GM10847 (cell line): ENCODE measurements around the gene GAS2.

Experiments
- POLR2A ChIP-seq: IDR thresholded peaks from 2 replicates; pipeline ENCODE4 v1.6.1; 2011; ENCODE audit not compliant: insufficient read length; ENCODE audit errors: extremely low read depth

The GAS2 gene

DNA sequence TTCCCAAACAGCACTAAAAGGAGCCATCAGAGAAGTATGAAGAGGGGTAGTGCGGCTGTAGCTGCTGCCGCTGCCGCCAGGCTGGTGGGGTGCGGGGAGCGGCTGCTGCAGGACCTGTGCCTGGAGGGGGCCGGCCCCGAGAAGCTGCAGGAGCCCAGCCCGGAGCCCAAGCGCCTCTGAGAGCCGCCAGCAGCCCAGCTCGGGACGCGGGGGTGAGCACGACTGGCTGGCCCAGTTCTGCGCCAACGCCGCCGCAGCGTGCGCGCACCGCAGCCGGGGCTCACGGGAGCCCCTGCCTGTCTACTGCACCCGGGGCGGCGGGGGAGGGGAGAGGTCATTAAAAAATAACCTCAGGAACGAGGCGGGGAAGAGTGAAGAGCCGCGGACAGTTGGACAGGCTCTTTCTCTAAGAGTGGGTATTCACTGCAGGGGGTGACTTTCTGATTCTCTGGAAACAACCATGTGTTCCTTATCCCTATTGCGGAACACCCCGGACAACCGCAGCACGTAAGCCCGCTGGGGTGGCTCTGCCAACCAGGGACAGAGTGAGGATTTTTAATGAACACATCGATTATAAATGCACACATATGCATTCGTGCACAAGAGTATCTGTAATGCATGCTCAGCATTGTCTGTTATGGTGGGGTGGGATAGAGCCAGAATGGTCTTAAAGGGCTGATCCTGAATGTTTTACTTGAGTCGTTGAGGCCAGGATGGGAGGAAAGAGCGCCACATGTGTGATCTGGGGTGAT lies 453 bp downstream of the GAS2 start:
- TF ChIP-seq POLR2A = peak; percentile 31

DNA sequence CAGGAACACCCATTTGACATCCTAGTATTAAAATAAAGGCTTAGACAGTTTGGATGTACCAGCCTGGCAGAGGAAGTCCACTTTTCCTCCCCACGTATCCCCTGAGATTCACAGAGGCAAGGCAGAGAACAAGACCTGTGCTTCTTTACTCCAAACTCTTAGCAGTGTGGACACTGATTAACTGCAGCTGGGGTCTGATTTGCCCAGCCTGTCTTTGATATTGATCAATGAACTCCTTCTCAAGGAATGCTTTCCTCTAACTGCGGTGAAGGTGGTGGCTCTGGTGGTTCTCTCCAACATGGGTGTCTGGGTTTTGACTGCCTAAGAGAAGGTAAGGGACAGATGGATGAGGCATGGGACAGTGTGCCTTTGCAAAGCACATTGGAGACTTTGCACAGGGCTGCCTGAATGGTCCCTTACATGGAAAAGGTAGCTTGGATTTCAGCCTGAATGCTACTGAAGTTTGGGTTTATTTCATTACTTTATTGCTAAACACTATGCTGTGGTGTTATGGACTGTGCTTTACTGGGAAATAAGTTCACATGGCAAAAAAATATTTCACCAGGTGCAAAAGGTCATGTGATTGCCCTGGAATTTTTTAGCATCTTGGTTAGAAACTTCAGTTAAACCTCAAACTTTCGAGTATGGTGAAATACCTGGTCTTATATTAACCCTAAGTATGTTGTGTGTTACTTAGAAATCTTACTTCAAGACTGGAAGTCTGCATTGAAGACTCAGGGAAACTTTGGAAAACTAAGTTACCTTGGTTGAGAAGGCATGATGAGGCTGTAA lies 1.8 kb downstream of the GAS2 start:
- no peak for TF ChIP-seq POLR2A

DNA sequence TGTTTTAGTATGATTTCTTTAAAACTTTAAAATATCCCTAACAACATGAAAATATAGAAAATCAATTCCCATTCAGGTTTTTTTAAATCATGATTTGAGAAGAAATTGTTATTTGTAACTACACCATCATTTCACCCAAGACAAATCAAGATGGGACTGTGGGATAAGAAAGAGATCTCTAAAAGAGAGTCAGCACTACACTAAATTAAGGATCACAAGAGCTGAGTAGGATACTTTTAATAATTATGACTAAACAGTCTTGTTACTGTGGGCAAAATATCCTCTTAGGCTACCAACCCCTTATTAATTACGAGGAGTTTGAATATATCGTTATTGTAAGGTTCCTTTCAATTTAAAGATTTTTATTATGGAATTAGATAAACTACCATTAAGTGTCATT lies 3.0 kb downstream of the GAS2 start:
- TF ChIP-seq POLR2A = no peak

DNA sequence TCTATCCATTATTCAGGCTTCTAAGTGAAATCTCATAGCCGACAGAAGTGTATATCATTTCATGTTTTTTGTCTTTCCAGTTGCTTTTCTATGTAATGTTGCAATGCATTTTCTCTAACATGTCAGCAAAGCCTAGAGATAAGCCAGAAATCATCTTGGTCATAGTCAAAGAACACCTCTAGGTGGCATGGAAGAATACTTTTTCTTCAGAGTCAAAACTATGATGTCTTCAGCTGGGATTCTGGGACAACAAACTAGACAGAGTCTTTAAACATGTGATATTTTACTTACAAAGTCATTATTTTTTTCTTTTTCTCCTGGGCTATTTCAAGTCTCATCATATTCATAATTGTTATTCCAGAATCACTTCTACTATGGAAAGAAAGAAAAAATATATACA lies 4.4 kb downstream of the GAS2 start:
- no peak for TF ChIP-seq POLR2A

DNA sequence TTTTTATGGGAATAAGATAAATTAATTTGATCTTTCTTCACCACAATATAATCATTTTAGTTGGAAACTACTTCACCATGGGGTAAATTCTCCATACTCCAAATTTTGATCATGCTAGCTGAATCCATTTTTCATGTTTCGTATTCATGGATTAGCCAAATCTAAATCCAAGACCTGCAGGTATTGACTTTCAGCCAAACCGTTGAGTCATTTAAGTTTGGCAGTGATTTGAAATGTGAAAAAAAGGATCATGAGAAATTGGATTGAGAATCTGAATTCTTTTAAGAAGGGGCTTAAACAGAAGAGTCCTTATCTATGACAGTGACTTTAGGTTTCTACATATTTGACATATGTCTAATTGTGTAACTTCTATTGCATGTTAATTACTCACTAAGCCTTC lies 5.3 kb downstream of the GAS2 start:
- TF ChIP-seq POLR2A = no peak

DNA sequence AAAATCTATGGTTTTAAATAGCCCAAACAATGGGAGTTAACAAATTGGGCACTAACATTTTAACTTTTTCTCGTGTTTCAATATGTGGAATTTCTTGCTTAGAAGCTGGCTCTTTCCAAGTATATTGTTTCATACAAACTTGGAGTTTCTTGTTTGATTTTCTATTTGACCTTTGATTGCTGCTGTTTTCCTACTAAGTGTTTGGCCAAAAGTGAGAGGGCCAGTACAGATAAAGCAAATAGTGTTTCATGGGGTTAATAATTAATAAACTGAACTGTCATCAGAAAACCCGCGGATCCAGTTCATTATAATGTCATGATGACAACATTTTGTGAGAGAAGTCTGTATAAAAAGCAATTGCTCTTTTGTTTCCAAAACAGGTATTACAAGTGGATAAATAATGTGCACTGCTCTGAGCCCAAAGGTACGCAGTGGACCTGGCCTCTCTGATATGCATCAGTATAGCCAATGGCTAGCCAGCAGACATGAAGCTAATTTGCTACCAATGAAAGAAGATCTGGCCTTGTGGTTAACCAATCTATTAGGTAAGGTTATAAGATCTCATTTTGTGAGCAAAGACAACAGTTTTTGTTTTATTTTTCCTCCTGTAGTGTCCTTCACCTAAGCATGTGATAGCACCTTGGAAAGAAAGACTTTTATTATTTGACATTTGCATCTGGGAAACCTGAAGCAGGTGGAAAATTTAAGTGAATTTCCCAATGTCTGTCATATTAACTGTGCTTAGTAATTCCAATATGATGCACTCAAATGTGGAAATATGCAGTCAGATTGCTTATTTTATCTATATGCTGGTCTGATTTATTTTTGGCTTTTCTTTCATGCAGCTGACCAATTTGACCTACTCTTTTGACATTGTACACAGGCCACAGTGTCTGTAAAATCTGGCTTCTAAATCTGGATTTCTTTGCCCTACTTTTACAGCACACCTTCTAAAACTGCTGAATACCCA lies 8.3 kb downstream of the GAS2 start:
- TF ChIP-seq POLR2A = no peak

DNA sequence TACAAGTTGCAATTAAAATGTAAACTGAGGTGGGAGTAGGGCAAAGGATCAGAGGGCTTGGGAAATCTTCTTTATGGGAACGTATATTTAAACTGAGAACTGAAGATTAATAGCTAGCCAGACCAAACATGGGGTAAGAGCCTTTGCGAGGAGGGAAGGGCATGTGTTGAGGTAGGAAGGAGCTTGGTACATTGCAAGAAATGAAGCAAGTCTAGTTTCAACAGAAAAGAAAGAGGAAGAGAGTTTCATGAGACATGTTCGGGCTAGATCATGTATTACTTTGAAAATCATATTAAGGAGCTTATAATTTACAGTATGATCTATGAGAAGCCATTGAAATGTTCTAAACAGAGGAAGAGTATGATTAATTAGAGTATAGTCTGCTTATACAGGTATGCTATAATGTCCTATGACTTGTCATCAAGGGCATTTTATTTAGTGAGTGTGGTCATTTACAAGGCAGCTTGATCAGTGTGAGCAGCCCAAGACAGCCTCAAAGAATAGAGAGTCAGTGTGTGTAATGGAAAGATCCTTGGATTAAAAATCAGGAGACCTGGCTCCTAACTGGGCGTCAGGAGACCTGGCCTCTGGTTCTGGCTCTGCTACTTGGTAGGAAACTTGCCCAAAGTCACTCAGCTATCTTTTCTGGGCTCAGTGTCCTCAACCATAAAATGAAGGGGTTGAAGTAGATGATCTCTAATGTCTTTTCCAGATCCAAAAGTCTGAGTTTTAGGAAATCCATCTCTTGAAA lies 10.9 kb downstream of the GAS2 start:
- TF ChIP-seq POLR2A = no peak

DNA sequence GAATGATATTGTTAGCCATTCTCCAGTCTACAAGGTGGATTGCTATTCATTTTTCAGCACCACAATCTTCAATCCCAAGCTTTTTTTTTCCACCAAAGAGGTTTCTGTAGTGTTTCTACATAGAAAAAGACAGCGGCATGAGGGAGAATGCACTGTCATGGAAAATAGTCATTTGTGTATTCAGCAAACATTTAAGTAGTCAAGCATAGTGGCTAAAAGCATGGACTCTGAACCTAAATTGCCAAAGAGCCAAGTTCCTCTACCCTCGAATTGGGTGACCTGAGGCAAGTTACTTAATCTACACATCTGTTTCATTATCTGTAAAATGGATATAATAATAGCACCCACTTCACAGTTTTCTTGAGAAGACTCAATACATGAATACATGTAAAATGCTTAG lies 14.2 kb downstream of the GAS2 start:
- TF ChIP-seq POLR2A = no peak

DNA sequence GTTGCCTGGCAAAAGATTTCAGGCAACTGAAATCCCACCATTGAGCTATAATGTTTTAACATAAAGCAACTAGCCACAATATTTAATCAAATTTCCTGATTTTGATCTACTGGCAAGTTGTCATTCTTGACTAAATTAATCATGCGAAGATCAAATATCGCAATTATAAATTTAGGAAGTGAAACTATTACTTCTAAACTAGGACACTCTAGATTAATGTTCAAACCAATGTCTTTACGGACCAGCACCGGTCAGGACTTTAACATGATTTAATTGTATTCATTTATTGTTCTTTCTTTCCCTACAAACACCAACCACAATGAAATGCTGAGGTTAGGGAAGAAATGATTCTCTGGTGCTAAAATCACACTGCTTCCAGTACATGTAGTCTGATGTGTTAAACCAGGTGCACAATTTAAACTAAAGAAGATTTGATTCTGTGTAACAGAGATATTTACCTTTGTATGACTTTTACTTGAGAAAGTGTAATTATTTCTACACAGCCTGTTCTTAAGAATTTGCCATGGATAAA lies 14.9 kb downstream of the GAS2 start:
- no peak for TF ChIP-seq POLR2A

DNA sequence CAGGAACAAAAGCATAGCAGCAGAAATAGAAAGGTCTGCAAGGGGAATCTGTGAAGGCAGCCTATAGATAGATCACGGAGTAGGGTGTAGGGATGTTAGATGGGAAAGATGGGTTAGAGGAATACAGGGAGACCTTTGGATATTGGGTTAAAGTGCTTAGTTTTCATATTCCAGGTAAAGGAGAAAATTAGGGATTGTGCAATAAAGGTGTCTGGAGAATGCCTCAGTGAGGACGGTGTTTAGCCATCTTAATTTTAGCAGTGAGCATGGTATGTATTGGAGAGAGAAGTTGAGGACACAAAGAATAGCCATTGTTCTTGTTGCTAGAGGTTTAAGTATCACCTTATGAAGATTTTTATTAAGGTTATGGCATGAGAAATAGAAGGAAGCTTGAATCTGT lies 17.7 kb downstream of the GAS2 start:
- TF ChIP-seq POLR2A = no peak

DNA sequence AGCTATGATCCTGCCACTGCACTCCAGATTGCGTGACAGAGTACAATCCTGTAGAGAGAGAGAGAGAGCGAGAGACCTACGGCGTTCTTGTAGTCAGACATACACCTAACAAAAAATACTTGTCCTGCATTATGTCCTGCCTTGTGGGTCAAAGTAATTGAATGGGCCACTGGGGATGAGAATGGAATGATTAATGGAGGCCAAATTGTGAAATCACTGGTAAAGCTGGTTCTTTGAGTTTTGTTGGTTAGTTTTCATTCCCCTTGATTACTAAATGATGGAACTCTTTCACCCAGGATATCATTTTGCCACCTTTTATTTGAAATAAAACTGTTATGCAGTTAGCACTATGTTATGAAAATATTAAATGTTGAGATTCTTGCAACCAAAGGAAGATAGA lies 18.7 kb downstream of the GAS2 start:
- TF ChIP-seq POLR2A = no peak

DNA sequence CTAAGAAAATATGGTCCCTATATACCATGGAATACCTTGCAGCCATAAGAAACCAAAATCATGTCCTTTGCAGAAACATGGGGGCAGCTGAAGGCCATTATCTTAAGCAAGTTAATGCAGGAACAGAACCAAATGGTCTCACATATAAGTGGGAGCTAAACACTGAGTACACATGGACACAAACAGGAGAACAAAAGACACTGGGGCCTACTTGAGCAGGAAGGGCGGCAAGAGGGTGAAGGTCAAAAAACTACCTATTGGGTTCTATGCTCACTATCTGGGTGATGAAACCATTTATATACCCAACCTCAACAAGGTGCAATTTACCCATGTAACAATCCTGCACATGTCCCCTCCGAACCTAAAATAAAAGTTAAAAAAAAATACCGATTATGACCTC lies 22.5 kb downstream of the GAS2 start:
- TF ChIP-seq POLR2A = no peak

DNA sequence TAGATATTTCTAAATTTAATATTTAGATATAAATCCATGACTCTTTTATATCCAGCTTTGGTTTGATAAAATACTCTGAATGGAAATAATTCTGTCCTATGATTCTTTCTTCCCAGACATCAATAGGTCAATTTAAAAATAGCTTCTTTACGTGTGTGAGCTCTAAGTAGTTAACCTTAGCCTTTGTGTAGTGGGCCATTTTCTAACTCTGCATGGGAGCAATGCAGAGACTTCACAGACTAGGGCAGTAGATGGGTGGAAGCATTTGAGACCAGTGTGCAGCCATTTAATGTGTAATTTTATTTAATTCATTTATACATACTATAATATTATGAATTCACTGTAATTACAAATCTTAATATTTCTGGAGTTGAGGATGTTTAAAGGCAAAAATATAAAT lies 23.8 kb downstream of the GAS2 start:
- TF ChIP-seq POLR2A = no peak

DNA sequence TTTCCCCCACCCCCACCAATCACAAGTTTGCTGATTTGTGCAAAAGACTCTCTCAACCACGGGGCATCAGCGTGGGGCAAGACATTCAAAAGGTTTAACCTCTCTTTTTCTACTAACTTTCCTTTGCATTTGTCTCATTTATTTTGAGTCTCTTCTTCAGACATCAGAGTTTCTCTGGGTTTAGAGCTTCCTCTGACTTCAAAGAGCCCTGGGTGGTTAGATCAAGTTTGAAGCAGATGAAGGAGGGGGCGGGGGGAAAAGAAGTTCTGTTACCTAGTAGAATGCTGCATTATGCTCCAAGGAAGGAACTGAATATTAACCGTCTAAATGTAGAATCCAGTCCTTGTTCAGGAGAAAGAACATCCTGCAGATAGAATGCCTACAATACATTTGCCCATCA lies 24.5 kb downstream of the GAS2 start:
- TF ChIP-seq POLR2A = no peak

DNA sequence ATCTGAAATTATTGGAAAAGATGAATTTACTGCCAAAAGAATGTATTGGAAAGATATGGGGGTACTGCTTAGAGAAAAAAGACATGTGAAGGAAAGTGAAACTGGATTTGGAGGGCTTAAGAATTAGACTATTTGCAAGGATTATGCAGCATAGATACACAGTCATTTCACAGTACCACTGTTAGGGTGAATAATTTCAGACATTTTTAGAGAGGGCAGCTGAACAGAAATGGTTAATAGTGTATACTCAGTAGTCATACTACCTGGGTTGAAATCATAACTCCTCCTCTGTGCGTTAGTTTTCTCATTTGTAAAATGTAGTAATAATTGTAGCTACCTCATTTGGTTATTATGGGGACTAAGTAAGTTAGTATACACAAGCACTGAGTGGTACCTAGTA lies 33.0 kb downstream of the GAS2 start:
- no peak for TF ChIP-seq POLR2A
